SK-N-MC (cell line): ENCODE measurements around the gene CUX1.
"Not testable (repeated sequence)": the region's sequence is repeated elsewhere in the genome, so short reads cannot be mapped to it uniquely, and the experiment has no call there.

Source experiments
- DNase-seq: peaks from one replicate; pipeline ENCODE4 v3.0.0-alpha.2; 2011; ENCODE audit warnings: low read depth, low spot score
- H3K27ac ChIP-seq: fragments of 200-600 bp; sonication (generic); 2 replicates; pipeline ENCODE4 v1.5.1; 2016; ENCODE audit warnings: mixed run types
- H3K36me3 ChIP-seq: fragments of 200-600 bp; sonication (generic); 2 replicates; pipeline ENCODE4 v1.6.1; 2017; ENCODE audit warnings: antibody characterized with exemption, low read length, mixed read lengths; ENCODE audit not compliant: insufficient read depth
- H3K4me3 ChIP-seq: fragments of 200-600 bp; sonication (generic); 2 replicates; pipeline ENCODE4 v1.5.1; 2016
- H3K9ac ChIP-seq: fragments of 200-600 bp; sonication (generic); 2 replicates; pipeline ENCODE4 v1.8.0; 2017; ENCODE audit warnings: mixed run types, mixed read lengths; ENCODE audit not compliant: insufficient read length
- H3K9me3 ChIP-seq: fragments of 200-600 bp; sonication (generic); 2 replicates; pipeline ENCODE4 v1.6.1; 2017; ENCODE audit warnings: low read depth, mild to moderate bottlenecking, antibody characterized with exemption, low read length, moderate library complexity, mixed read lengths
- EZH2 ChIP-seq: fragments of 200-600 bp; sonication (generic); IDR thresholded peaks from one replicate; pipeline ENCODE4 v1.6.1; 2017; ENCODE audit warnings: antibody characterized with exemption
- FOXP2 ChIP-seq: optimal IDR thresholded peaks from 2 replicates; pipeline ENCODE3; 2011; ENCODE audit warnings: mild to moderate bottlenecking, moderate library complexity; ENCODE audit not compliant: insufficient read depth; ENCODE audit errors: extremely low read length, control extremely low read depth
- POLR2AphosphoS5 ChIP-seq: IDR thresholded peaks from 2 replicates; pipeline ENCODE4 v1.6.1; 2012; ENCODE audit warnings: mild to moderate bottlenecking, low read depth, low read length, borderline replicate concordance

Gene CUX1

GRCh38 chr7:101867265-101867664, 49.8 kb downstream of the CUX1 start:
- Histone ChIP-seq H3K4me3 (no peak overlapping the region), H3K36me3 (no peaks in the 10 kb centered on the region), H3K27ac (no peak overlapping the region), H3K9me3 (no peaks in the 10 kb centered on the region), H3K9ac (no peak overlapping the region)
- TF ChIP-seq POLR2AphosphoS5, result no peak
- no peak for TF ChIP-seq FOXP2
- no peak for TF ChIP-seq EZH2
- DNase-seq, result no peak

GRCh38 chr7:101867681-101868080, 50.3 kb downstream of the CUX1 start:
- not testable (repeated sequence) for H3K9me3 ChIP-seq, H3K4me3 ChIP-seq, H3K36me3 ChIP-seq, H3K9ac ChIP-seq, DNase-seq, H3K27ac ChIP-seq

- no peak overlapping the region for H3K9ac ChIP-seq
- no peak for DNase-seq
- no peak for TF ChIP-seq FOXP2
- no peaks in the 10 kb centered on the region for H3K36me3 ChIP-seq
- H3K27ac ChIP-seq, result no peak overlapping the region
- no peak overlapping the region for H3K4me3 ChIP-seq
- no peaks in the 10 kb centered on the region for H3K9me3 ChIP-seq
Observed at GRCh38 chr7:101868191-101868950, 50.9 kb downstream of the CUX1 start.

GRCh38 chr7:101869026-101869900, 51.8 kb downstream of the CUX1 start:
- Histone ChIP-seq H3K9ac (no peak overlapping the region), H3K27ac (no peak overlapping the region), H3K4me3 (no peak overlapping the region), H3K9me3 (no peaks in the 10 kb centered on the region), H3K36me3 (no peaks in the 10 kb centered on the region)
- TF ChIP-seq FOXP2 (no peak), EZH2 (no peak), POLR2AphosphoS5 (no peak)
- no peak for DNase-seq

GRCh38 chr7:101869901-101870290, 52.5 kb downstream of the CUX1 start:
- no peak for TF ChIP-seq POLR2AphosphoS5
- TF ChIP-seq EZH2, result no peak
- TF ChIP-seq FOXP2, result no peak
- Histone ChIP-seq H3K4me3 (no peak overlapping the region), H3K36me3 (no peaks in the 10 kb centered on the region), H3K9ac (no peak overlapping the region), H3K27ac (no peak overlapping the region), H3K9me3 (no peaks in the 10 kb centered on the region)
- DNase-seq, result no peak

GRCh38 chr7:101870361-101871062, 53.1 kb downstream of the CUX1 start:
- H3K36me3 ChIP-seq, result no peaks in the 10 kb centered on the region
- no peak for TF ChIP-seq FOXP2
- TF ChIP-seq EZH2, result no peak
- TF ChIP-seq POLR2AphosphoS5, result no peak
- H3K9me3 ChIP-seq, result no peaks in the 10 kb centered on the region
- H3K27ac ChIP-seq, result peak overlapping the region; percentile 7; the same call in 1 of the 2 replicates
- DNase-seq, result no peak
- H3K4me3 ChIP-seq, result no peak overlapping the region
- H3K9ac ChIP-seq, result no peak overlapping the region

- Histone ChIP-seq H3K36me3 (no peaks in the 10 kb centered on the region), H3K9ac (no peak overlapping the region), H3K9me3 (no peaks in the 10 kb centered on the region), H3K4me3 (no peak overlapping the region), H3K27ac (no peak overlapping the region)
- no peak for TF ChIP-seq FOXP2
- TF ChIP-seq POLR2AphosphoS5, result no peak
- no peak for TF ChIP-seq EZH2
- no peak for DNase-seq
Observed at GRCh38 chr7:101871351-101871750, 53.9 kb downstream of the CUX1 start.

- Histone ChIP-seq H3K36me3 (no peaks in the 10 kb centered on the region), H3K4me3 (no peak overlapping the region), H3K9ac (no peak overlapping the region), H3K27ac (no peak overlapping the region), H3K9me3 (no peaks in the 10 kb centered on the region)
- TF ChIP-seq EZH2 (no peak), POLR2AphosphoS5 (no peak), FOXP2 (no peak)
- DNase-seq, result no peak
Observed at GRCh38 chr7:101874028-101874427, 56.6 kb downstream of the CUX1 start.
